SK-N-SH treated with all-trans-retinoic acid at 6 μM for 48 hours (cell line): ENCODE measurements around the gene PRSS58.

Experiments
- GLIS3 ChIP-seq: fragments of 250-450 bp; sonication (Bioruptor Pico); IDR thresholded peaks from 2 replicates; pipeline ENCODE4 v1.5.0; 2020; ENCODE audit warnings: mild to moderate bottlenecking, moderate library complexity
- RARB ChIP-seq: fragments of 250-450 bp; sonication (Bioruptor Pico); IDR thresholded peaks from 2 replicates; pipeline ENCODE4 v1.8.0; 2021; ENCODE audit warnings: mild to moderate bottlenecking, moderate library complexity
- TF ChIP-seq, protein P1 (sequence below): fragments of 250-450 bp; sonication (Bioruptor Pico); IDR thresholded peaks from 2 replicates; pipeline ENCODE4 v1.8.0; 2020; ENCODE audit warnings: mild to moderate bottlenecking, moderate library complexity, borderline replicate concordance

DNA sequence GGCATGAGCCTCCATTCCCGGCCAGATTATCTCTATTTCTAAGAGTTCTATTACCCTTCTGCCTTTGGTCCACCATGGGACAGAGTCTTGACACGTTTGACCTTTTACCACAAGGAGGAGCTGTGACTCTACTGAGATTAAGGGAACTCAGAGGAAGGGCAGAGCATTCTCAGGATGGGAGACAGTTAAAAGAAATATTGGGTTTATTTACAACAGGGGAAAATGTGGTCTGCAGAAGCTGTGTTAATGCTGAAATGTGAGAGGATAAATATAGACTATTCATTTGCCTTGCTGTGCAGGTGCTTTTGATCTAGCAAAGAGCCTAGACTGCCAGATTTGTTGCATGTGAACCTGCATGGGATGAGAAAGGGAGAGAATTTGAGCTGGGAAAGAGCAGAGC is 45.8 kb upstream of the PRSS58 start:
- TF ChIP-seq RARB (CRISPR knock-in tag) (no peak), GLIS3 (CRISPR knock-in tag) (no peak)
- TF ChIP-seq, protein P1, sequence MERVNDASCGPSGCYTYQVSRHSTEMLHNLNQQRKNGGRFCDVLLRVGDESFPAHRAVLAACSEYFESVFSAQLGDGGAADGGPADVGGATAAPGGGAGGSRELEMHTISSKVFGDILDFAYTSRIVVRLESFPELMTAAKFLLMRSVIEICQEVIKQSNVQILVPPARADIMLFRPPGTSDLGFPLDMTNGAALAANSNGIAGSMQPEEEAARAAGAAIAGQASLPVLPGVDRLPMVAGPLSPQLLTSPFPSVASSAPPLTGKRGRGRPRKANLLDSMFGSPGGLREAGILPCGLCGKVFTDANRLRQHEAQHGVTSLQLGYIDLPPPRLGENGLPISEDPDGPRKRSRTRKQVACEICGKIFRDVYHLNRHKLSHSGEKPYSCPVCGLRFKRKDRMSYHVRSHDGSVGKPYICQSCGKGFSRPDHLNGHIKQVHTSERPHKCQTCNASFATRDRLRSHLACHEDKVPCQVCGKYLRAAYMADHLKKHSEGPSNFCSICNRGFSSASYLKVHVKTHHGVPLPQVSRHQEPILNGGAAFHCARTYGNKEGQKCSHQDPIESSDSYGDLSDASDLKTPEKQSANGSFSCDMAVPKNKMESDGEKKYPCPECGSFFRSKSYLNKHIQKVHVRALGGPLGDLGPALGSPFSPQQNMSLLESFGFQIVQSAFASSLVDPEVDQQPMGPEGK (CRISPR knock-in tag), result no peak
